CD8-positive, alpha-beta memory T cell (primary cell): ENCODE data around the gene PLEKHH2. TPM values are rescaled to one million over a fixed set of nuclear protein-coding genes. Genes with fewer than 3 reads are reported as not detected.
"Not testable (repeated sequence)": the region's sequence is repeated elsewhere in the genome, so short reads cannot be mapped to it uniquely, and the experiment has no call there.

Experiments
- CTCF ChIA-PET: fragments of 350-600 bp; sonication (Branson Sonifier 250); formaldehyde crosslinking; loops from one replicate; lab custom pipeline; 2021; ENCODE audit warnings: antibody characterized with exemption; lab: Charles Lee
- POLR2A ChIA-PET: fragments of 350-600 bp; sonication (Branson Sonifier 250); formaldehyde crosslinking; loops from one replicate; lab custom pipeline; 2021; ENCODE audit warnings: antibody characterized with exemption; lab: Charles Lee
- DNase-seq, 5 donors: peaks; one replicate each; pipeline versions ENCODE4 v3.0.0 to v3.0.0-alpha.2; 2020 to 2022; ENCODE audit warnings: mixed read lengths in 1 of 5
- H3K27ac ChIP-seq: one replicate; pipeline ENCODE4 v1.7.0; 2013; ENCODE audit warnings: low read depth, mild to moderate bottlenecking, low read length, moderate library complexity
- H3K27me3 ChIP-seq: 2 replicates; pipeline ENCODE4 v1.7.0; 2013; ENCODE audit warnings: low read length, mild to moderate bottlenecking; ENCODE audit not compliant: insufficient read depth, poor library complexity, severe bottlenecking
- H3K36me3 ChIP-seq: 2 replicates; pipeline ENCODE4 v1.7.0; 2013; ENCODE audit warnings: mild to moderate bottlenecking, low read length, moderate library complexity; ENCODE audit not compliant: insufficient read depth
- H3K4me1 ChIP-seq: 2 replicates; pipeline ENCODE4 v1.7.0; 2013; ENCODE audit warnings: mild to moderate bottlenecking, low read length, moderate library complexity; ENCODE audit not compliant: insufficient read depth
- H3K4me3 ChIP-seq: 2 replicates; pipeline ENCODE4 v1.7.0; 2013; ENCODE audit warnings: mild to moderate bottlenecking, low read length
- H3K9me3 ChIP-seq: 2 replicates; pipeline ENCODE4 v1.7.0; 2013; ENCODE audit warnings: mild to moderate bottlenecking, low read length
- H3K27ac Mint-ChIP-seq, 8 donors: one replicate each; pipeline ENCODE4 v1.8.0; 2020 to 2021; ENCODE audit warnings: mixed read lengths in 8 of 8, mild to moderate bottlenecking in 6 of 8, inconsistent platforms in 3 of 8, moderate library complexity in 3 of 8
- H3K27me3 Mint-ChIP-seq, 2 donors: one replicate each; pipeline ENCODE4 v1.8.0; 2020 to 2021; ENCODE audit warnings: mixed read lengths in 2 of 2, mild to moderate bottlenecking in 1 of 2, moderate library complexity in 1 of 2
- H3K36me3 Mint-ChIP-seq, 3 donors: one replicate each; pipeline ENCODE4 v1.8.0; 2020 to 2021; ENCODE audit warnings: mixed read lengths in 3 of 3, inconsistent platforms in 1 of 3, mild to moderate bottlenecking in 1 of 3
- H3K4me1 Mint-ChIP-seq, 3 donors: one replicate each; pipeline ENCODE4 v1.8.0; 2020 to 2021; ENCODE audit warnings: mixed read lengths in 3 of 3, inconsistent platforms in 1 of 3, mild to moderate bottlenecking in 1 of 3
- H3K4me3 Mint-ChIP-seq, 7 donors: one replicate each; pipeline ENCODE4 v1.8.0; 2020 to 2021; ENCODE audit warnings: mixed read lengths in 7 of 7, mild to moderate bottlenecking in 6 of 7, moderate library complexity in 4 of 7, inconsistent platforms in 2 of 7
- H3K9me3 Mint-ChIP-seq, 5 donors: one replicate each; pipeline ENCODE4 v1.8.0; 2020 to 2022; ENCODE audit warnings: mixed read lengths in 5 of 5, mild to moderate bottlenecking in 3 of 5, moderate library complexity in 2 of 5, inconsistent platforms in 1 of 5
- polyA plus RNA-seq: library from polyadenylated mRNA; unstranded; fragments of 300-500 nt; fragmentation: Illumina TruSeq; gene quantifications from one replicate; pipeline ENCODE4 v1.2.3, GENCODE V29; 2021
- total RNA-seq, 2 experiments: library from RNA; stranded (reverse); gene quantifications; one replicate each; pipeline ENCODE4 v1.2.3, GENCODE V29; 2021

Gene PLEKHH2
- total and polyA plus RNA-seq, 3 experiments from 2014 or later, result 0.48 to 0.49 TPM; not detected in 1

- H3K4me3 ChIP-seq, result no peak overlapping the region
- ChIA-PET CTCF (no interaction called here), POLR2A (no interaction called here)
- no peaks in the 10 kb centered on the region for H3K4me1 Mint-ChIP-seq
- no peak overlapping the region for H3K27ac Mint-ChIP-seq
- H3K4me1 ChIP-seq, result no peaks in the 10 kb centered on the region
- no peaks in the 10 kb centered on the region for H3K36me3 Mint-ChIP-seq
- no peak overlapping the region for H3K4me3 Mint-ChIP-seq
- H3K9me3 ChIP-seq, result no peaks in the 10 kb centered on the region
- H3K27ac ChIP-seq, result no peak overlapping the region
- no peaks in the 10 kb centered on the region for H3K27me3 ChIP-seq
- no peak for DNase-seq
- no peaks in the 10 kb centered on the region for H3K36me3 ChIP-seq
- H3K27me3 Mint-ChIP-seq, result peaks cover 5 to 41% of the 10 kb centered on the region in 2 donors
- peaks cover 0 to 4% (median 0%) of the 10 kb centered on the region in 5 donors for H3K9me3 Mint-ChIP-seq
Measured at GRCh38 chr2:43619511-43619910, 17.5 kb upstream of the PLEKHH2 start.

GRCh38 chr2:43622931-43623451 lies 14.1 kb upstream of the PLEKHH2 start:
- Histone ChIP-seq H3K36me3 (no peaks in the 10 kb centered on the region), H3K4me1 (no peaks in the 10 kb centered on the region), H3K9me3 (no peaks in the 10 kb centered on the region), H3K27me3 (no peaks in the 10 kb centered on the region), H3K27ac (no peak overlapping the region), H3K4me3 (no peak overlapping the region)
- ChIA-PET CTCF (interaction anchor here (1.8 kb wide), 1 partner anchor 11 kb away, joined by 5 read pairs; no protein-coding TSS in a partner anchor), POLR2A (no interaction called here)
- Mint-ChIP-seq H3K27ac (no peak overlapping the region), H3K4me1 (no peaks in the 10 kb centered on the region), H3K36me3 (peaks cover 0 to 5% (median 0%) of the 10 kb centered on the region in 3 donors), H3K4me3 (no peak overlapping the region), H3K9me3 (peaks cover 0 to 9% (median 3%) of the 10 kb centered on the region in 5 donors), H3K27me3 (peaks cover 8 to 42% of the 10 kb centered on the region in 2 donors)
- DNase-seq, result no peak

DNA sequence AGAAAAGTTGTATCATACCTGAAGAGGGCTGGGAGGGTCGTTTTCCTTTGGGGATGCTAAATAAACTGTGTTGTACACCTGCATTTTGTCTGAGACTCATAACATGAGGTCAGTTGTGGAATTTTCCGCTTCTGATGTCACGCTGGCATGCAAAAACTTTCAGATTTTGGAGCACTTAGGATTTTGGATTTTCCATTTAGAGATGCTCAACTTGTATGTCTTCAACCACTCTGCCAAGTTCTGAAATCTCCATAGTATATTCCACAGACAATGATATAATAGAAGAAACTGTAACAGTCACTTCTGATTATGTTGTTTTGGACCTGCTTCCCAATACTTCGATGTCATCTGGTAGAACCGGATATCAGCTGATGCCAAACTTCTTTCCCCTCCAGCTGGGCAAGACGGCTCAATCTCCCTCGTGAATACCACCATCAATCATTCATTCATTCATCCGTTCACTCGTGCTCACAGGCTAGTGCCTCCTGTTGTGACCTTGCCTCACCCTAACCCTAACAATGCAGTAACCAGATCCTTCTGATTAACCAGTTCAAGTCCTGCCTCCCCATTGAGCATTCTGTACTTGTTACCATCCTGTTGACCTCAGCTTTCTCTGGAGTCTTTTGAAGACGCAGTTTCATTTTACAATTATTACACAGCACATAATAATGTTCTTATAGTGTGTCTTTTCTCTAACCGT lies 5.3 kb upstream of the PLEKHH2 start:
- ChIA-PET POLR2A (no interaction called here), CTCF (no interaction called here)
- Mint-ChIP-seq H3K4me1 (peaks cover 7 to 13% (median 11%) of the 10 kb centered on the region in 3 donors), H3K36me3 (peaks cover 0 to 5% (median 2%) of the 10 kb centered on the region in 3 donors), H3K4me3 (no peak overlapping the region), H3K9me3 (peaks cover 0 to 9% (median 3%) of the 10 kb centered on the region in 5 donors), H3K27me3 (peaks cover 27 to 57% of the 10 kb centered on the region in 2 donors), H3K27ac (no peak overlapping the region)
- H3K27me3 ChIP-seq, result peaks cover 9% of the 10 kb centered on the region
- no peak for DNase-seq
- no peaks in the 10 kb centered on the region for H3K36me3 ChIP-seq
- H3K4me1 ChIP-seq, result no peaks in the 10 kb centered on the region
- no peak overlapping the region for H3K4me3 ChIP-seq
- no peaks in the 10 kb centered on the region for H3K9me3 ChIP-seq
- no peak overlapping the region for H3K27ac ChIP-seq

DNA sequence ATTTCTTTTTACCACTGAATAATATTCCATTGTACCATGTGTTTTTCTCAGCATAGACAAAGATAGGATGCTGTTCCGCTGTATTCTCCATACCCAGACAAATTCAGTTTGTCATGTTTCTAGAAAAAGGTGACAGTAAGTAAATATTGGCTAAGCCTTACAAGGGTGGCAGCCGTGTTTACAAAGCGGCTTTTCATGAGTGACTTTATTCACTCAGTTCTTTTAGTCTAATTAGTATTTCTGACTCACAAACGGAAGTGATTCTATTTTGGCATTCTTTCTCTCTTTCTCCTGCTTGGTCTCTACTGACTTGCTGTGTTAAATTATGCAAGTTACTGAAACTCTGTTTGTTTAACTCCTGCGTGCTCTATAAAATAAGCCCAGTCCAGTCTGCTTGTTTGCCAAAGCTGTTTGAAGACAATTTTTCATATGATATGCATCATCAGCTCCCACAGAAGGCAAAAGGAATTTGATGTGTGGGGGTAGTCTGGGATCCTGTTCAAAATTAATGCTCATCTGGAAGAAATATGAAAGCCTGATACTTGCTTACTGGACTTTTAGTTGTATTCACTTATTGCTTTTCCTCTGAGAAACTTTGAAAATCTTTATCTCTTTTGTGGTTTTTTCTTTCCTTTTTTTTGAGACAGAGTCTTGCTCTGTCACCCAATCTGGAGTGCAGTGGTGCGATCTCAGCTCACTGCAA lies 2.3 kb upstream of the PLEKHH2 start:
- Mint-ChIP-seq H3K4me1 (peaks cover 14 to 22% (median 19%) of the 10 kb centered on the region in 3 donors), H3K27ac (no peak overlapping the region), H3K9me3 (peaks cover 0 to 12% (median 9%) of the 10 kb centered on the region in 5 donors), H3K27me3 (peaks cover 33 to 57% of the 10 kb centered on the region in 2 donors), H3K4me3 (peak overlapping the region in 1 of 7 donors; percentile 28), H3K36me3 (peaks cover 0 to 3% (median 0%) of the 10 kb centered on the region in 3 donors)
- Histone ChIP-seq H3K4me1 (no peaks in the 10 kb centered on the region), H3K27ac (no peak overlapping the region), H3K4me3 (no peak overlapping the region), H3K9me3 (no peaks in the 10 kb centered on the region), H3K27me3 (peaks cover 9% of the 10 kb centered on the region), H3K36me3 (no peaks in the 10 kb centered on the region)
- POLR2A ChIA-PET, result no interaction called here
- CTCF ChIA-PET, result interaction anchor here (1.0 kb wide), 1 partner anchor 22 kb away, joined by 3 read pairs; no protein-coding TSS in a partner anchor
- DNase-seq, result no peak

GRCh38 chr2:43636153-43636552 lies 907 bp upstream of the PLEKHH2 start:
- H3K27ac Mint-ChIP-seq, H3K27me3 ChIP-seq, H3K27ac ChIP-seq, H3K36me3 ChIP-seq, H3K36me3 Mint-ChIP-seq, H3K9me3 ChIP-seq, H3K4me1 ChIP-seq, DNase-seq, H3K4me3 ChIP-seq: not testable (repeated sequence)
- ChIA-PET CTCF (interaction anchor here (1.1 kb wide), 2 partner anchors 584 to 689 kb away, joined by 3 to 4 read pairs; no protein-coding TSS in a partner anchor), POLR2A (interaction anchor here (1.6 kb wide), 1 partner anchor 40 kb away, joined by 3 read pairs; no protein-coding TSS in a partner anchor)
- H3K4me1 Mint-ChIP-seq, result peaks cover 14 to 22% (median 19%) of the 10 kb centered on the region in 3 donors
- peak overlapping the region in 6 of 7 donors; percentile 10 to 93 (median 46) for H3K4me3 Mint-ChIP-seq
- H3K27me3 Mint-ChIP-seq, result peaks cover 33 to 50% of the 10 kb centered on the region in 2 donors
- peaks cover 0 to 18% (median 11%) of the 10 kb centered on the region in 5 donors for H3K9me3 Mint-ChIP-seq

- Mint-ChIP-seq H3K9me3 (peaks cover 0 to 19% (median 11%) of the 10 kb centered on the region in 5 donors), H3K27ac (peak overlapping the region in 7 of 8 donors; percentile 4 to 91 (median 66)), H3K36me3 (peaks cover 0 to 3% (median 0%) of the 10 kb centered on the region in 3 donors), H3K4me1 (peaks cover 14 to 22% (median 19%) of the 10 kb centered on the region in 3 donors), H3K4me3 (peak overlapping the region; percentile 86 to 93 (median 90)), H3K27me3 (peaks cover 33 to 45% of the 10 kb centered on the region in 2 donors)
- peaks cover 9% of the 10 kb centered on the region for H3K27me3 ChIP-seq
- H3K27ac ChIP-seq, result no peak overlapping the region
- H3K36me3 ChIP-seq, result no peaks in the 10 kb centered on the region
- H3K4me1 ChIP-seq, result no peaks in the 10 kb centered on the region
- no peak for DNase-seq
- H3K4me3 ChIP-seq, result peak overlapping the region; percentile 75
- ChIA-PET CTCF (interaction anchor here (0.6 to 1.1 kb wide), 4 partner anchors 28 to 689 kb away, joined by 3 to 4 read pairs (median 3); no protein-coding TSS in a partner anchor), POLR2A (interaction anchor here (1.6 kb wide), 1 partner anchor 40 kb away, joined by 3 read pairs; no protein-coding TSS in a partner anchor)
- no peaks in the 10 kb centered on the region for H3K9me3 ChIP-seq
Measured at GRCh38 chr2:43636621-43637020, 439 bp upstream of the PLEKHH2 start.

- ChIA-PET POLR2A (no interaction called here), CTCF (no interaction called here)
- Histone ChIP-seq H3K36me3 (no peaks in the 10 kb centered on the region), H3K27ac (no peak overlapping the region), H3K27me3 (no peaks in the 10 kb centered on the region), H3K9me3 (no peaks in the 10 kb centered on the region), H3K4me3 (no peak overlapping the region), H3K4me1 (no peaks in the 10 kb centered on the region)
- Mint-ChIP-seq H3K4me1 (peaks cover 6 to 7% (median 7%) of the 10 kb centered on the region in 3 donors), H3K36me3 (no peaks in the 10 kb centered on the region), H3K27me3 (peaks cover 8 to 14% of the 10 kb centered on the region in 2 donors), H3K4me3 (no peak overlapping the region), H3K27ac (no peak overlapping the region), H3K9me3 (peaks cover 0 to 17% (median 11%) of the 10 kb centered on the region in 5 donors)
- no peak for DNase-seq
Measured at GRCh38 chr2:43642363-43642762, 5.3 kb downstream of the PLEKHH2 start.
